Mesothelial cell of epicardium (in vitro differentiated cells): ENCODE results near the gene PTBP1. TPM values are rescaled to one million over a fixed set of nuclear protein-coding genes. Genes with fewer than 3 reads are reported as not detected.

Source experiments
- DNase-seq, 2 experiments: peaks; one replicate each; pipeline ENCODE4 v3.0.0; 2021; ENCODE audit warnings: low spot score in 2 of 2; ENCODE audit not compliant: unreplicated experiment in 2 of 2
- H3K27ac Mint-ChIP-seq: 2 replicates; pipeline ENCODE4 v1.8.0; 2021; ENCODE audit warnings: mixed read lengths
- H3K27me3 Mint-ChIP-seq: 2 replicates; pipeline ENCODE4 v1.8.0; 2021; ENCODE audit warnings: low read depth, mixed read lengths
- H3K36me3 Mint-ChIP-seq: 2 replicates; pipeline ENCODE4 v1.8.0; 2021; ENCODE audit warnings: mixed read lengths
- H3K4me1 Mint-ChIP-seq: 2 replicates; pipeline ENCODE4 v1.8.0; 2021; ENCODE audit warnings: mixed read lengths
- H3K4me3 Mint-ChIP-seq: 2 replicates; pipeline ENCODE4 v1.8.0; 2021; ENCODE audit warnings: mild to moderate bottlenecking, moderate library complexity, mixed read lengths
- H3K9me3 Mint-ChIP-seq: 2 replicates; pipeline ENCODE4 v1.8.0; 2021; ENCODE audit warnings: mixed read lengths
- CTCF ChIP-seq: fragments of 200-600 bp; sonication (generic); IDR thresholded peaks from one replicate; pipeline ENCODE4 v1.5.0; 2021; ENCODE audit warnings: antibody characterized with exemption; ENCODE audit not compliant: unreplicated experiment
- total RNA-seq: library from RNA; stranded (reverse); gene quantifications from 3 replicates; pipeline ENCODE4 v1.2.1, GENCODE V29; 2021

PTBP1 gene
- total RNA-seq, 1 donor from 2014 or later: 447 TPM

- no peak for DNase-seq
- Mint-ChIP-seq H3K4me1 (peaks cover 22% of the 10 kb centered on the region), H3K27me3 (no peaks in the 10 kb centered on the region), H3K4me3 (peak overlapping the region; percentile 64), H3K9me3 (no peaks in the 10 kb centered on the region), H3K36me3 (no peaks in the 10 kb centered on the region), H3K27ac (peak overlapping the region; percentile 97)
- TF ChIP-seq CTCF: no peak
Measured at GRCh38 chr19:782185-782877, 14.9 kb upstream of the PTBP1 start.

GRCh38 chr19:782878-783668 is 14.2 kb upstream of the PTBP1 start:
- Mint-ChIP-seq H3K4me3 (peak overlapping the region; percentile 64), H3K4me1 (peaks cover 22% of the 10 kb centered on the region), H3K27ac (peak overlapping the region; percentile 97)

GRCh38 chr19:784541-784940 is 12.7 kb upstream of the PTBP1 start:
- Mint-ChIP-seq H3K36me3 (no peaks in the 10 kb centered on the region), H3K27ac (peak overlapping the region; percentile 85), H3K4me3 (peak overlapping the region; percentile 15), H3K27me3 (no peaks in the 10 kb centered on the region), H3K9me3 (no peaks in the 10 kb centered on the region), H3K4me1 (peaks cover 26% of the 10 kb centered on the region)
- DNase-seq: no peak
- TF ChIP-seq CTCF: no peak

More at GRCh38 chr19:782878-783668, 14.2 kb upstream of the PTBP1 start:
- no peaks in the 10 kb centered on the region for H3K27me3 Mint-ChIP-seq
- no peaks in the 10 kb centered on the region for H3K9me3 Mint-ChIP-seq
- no peak for DNase-seq
- no peak for TF ChIP-seq CTCF
- H3K36me3 Mint-ChIP-seq: no peaks in the 10 kb centered on the region

GRCh38 chr19:787536-787935 is 9.7 kb upstream of the PTBP1 start:
- H3K27me3 Mint-ChIP-seq: no peaks in the 10 kb centered on the region
- H3K36me3 Mint-ChIP-seq: no peaks in the 10 kb centered on the region
- no peak for DNase-seq
- no peak overlapping the region for H3K27ac Mint-ChIP-seq
- TF ChIP-seq CTCF: no peak
- H3K4me3 Mint-ChIP-seq: no peak overlapping the region
- no peaks in the 10 kb centered on the region for H3K9me3 Mint-ChIP-seq
- peaks cover 35% of the 10 kb centered on the region for H3K4me1 Mint-ChIP-seq

GRCh38 chr19:788686-788982 is 8.6 kb upstream of the PTBP1 start:
- Mint-ChIP-seq H3K4me3 (no peak overlapping the region), H3K9me3 (no peaks in the 10 kb centered on the region), H3K27ac (peak overlapping the region; percentile 82), H3K27me3 (no peaks in the 10 kb centered on the region), H3K36me3 (no peaks in the 10 kb centered on the region), H3K4me1 (peaks cover 26% of the 10 kb centered on the region)
- TF ChIP-seq CTCF: no peak
- no peak for DNase-seq
